GM18873 (cell line): ENCODE results near the gene AIP.
"Not testable (repeated sequence)": the region's sequence is repeated elsewhere in the genome, so short reads cannot be mapped to it uniquely, and the experiment has no call there.

Source experiments
- ATAC-seq: cut with Tn5 transposase; IDR thresholded peaks from one replicate; pipeline ENCODE4 v1.9.1; 2021; ENCODE audit warnings: mild to moderate bottlenecking, moderate library complexity, moderate number of reproducible peaks; ENCODE audit not compliant: unreplicated experiment, low FRiP score

Gene AIP

DNA sequence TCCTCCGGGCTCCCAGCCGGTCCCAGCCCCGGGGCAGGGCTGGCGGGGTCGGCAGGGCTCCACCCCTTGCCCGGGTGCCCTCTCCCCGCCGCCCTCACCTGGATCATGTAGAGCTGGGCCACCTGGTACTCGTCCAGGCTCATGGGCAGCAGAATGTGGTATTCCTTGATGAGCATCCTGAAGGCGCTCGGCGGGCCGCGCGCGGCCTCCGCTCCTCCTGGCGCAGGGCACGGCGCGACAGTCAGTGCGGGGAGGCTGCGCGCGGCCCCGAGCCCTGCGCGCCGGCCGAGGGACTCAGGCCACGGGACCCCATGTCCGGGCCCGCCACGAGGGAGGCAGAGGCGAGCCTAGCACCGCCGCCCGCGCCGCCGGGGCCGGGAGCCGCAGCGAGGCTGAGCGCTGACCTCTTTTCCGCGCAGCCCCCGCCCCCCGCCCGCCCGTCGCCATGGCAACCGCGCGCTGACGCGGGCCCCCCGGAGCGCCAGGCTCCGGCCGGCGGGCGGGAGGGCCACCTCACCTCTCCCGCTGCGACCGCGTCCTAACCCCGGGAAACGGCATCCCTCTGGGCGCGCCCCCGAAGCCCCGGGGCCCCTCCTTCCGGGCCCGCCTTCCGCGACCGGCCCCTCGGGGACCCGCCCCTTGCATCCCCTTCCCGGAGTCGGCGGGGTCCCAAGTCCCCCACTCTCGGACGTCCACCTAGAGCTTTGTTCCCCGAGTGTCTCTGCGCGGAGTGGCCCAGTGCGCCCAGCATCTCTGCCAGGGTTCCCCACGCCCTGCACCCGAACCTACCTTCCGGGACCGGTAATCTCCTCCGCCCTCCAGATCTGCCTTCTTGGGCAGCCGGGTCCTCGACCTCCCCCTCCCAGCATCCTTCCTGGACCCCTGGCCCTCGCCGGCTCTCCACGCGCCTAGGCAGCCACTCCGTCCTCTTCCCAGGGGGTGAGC, 21.5 kb downstream of the AIP start:
- ATAC-seq = no peak

DNA sequence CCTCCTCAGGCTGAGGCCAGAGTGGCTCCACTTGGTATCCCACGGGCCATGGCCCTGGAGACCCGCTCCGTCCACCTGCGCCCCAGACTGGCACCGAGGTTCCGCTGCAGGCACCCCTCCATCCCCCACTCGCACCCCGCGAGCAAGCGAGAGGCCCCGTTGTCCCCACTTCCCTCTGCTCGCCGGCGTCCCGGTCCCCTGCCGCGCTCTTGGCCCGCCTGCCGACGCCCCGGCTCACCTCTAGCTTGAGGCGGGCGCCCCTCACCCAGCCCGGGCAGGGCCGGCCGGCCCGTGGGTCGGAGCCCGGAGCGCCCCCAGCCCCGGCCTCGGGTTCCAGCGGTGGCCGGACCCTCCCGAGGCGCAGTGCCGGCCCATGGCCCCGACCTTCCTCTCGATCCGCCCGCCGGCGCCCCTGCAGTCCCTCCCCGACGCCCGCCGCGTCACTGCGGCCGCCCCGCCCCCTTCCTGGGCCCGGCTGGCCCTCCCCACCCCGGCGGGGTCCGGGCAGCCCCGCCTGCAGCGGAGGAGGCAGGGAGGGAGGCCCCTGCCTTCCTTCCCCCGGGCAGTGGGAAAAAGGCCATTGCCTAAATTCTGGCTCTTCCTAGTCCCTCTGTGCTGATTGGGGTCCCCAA, 22.2 kb downstream of the AIP start, which contains the start of gene PITPNM1:
TSS of gene PITPNM1 (minus strand) at position 414 of the 632 bp plus-strand sequence. CDS start 1,183 bp downstream, outside the sequence.
- no peak for ATAC-seq

DNA sequence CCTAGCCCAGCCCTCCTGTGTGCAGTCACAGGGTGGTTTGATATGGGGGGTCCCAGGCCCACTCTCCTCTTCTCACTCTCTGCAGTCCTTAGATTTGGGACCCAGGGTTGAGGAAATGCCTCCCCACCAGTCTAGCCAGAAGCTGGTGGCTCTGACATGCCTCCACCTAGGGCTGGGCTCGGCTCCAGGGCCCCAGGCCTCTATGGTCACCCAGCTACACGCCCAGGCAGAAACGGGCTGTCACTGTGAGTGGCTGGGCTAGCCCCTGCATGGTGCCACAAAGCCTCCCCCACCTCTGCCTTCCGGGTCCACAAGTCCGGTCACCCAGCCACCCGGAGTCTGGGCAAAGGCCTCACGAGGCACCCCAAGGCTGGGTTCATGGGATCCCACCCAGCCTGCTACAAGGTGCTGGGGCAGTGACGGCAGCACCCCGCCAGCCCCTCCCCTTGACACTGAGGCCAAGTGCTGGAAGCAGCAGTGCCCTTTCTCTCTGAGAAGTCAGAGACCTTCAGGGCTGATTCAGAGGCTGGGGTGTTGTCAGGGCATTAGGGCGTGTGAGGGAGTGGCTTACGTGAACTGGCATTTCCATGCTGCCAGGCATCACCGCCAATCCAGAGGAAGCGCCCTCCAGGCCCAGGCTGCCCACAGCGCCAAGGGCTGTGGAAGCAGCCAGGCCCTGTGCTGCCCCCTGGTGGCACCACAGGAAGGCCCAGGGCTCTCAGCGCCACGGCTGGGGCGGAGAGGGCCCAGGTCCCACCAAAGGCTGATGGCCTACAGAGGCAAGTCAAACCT, 23.0 kb downstream of the AIP start:
- ATAC-seq = no peak

DNA sequence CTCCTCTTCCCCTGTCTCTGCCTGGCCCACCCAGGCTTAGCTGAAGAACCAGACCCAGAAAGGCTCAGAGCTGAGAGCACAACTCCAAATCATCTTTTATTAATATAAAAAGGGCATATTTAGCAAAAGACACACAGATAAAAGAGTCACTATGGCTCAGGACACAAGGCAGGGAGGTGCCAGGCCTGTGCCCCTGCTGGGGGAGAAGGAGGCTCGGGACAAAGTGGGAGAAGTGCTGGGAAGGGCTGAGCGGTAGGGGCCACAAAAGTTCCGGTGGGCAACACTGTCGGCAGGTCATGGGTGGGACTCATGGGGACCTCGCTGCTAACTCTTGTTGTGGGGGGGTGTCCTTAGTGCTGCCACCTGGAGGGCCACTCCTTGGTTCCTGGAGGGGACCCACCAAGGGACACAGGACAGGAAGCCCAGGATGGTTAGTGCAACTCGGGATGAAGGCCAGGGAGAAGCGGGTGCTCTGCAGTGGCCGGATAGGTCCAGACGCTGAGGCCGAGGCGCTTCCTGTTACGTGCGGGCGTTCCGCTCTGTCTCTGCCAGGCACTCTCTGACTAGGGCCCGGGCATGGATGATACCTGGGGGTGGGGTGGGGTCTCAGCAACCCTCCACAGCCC, 23.7 kb downstream of the AIP start:
- no peak for ATAC-seq

DNA sequence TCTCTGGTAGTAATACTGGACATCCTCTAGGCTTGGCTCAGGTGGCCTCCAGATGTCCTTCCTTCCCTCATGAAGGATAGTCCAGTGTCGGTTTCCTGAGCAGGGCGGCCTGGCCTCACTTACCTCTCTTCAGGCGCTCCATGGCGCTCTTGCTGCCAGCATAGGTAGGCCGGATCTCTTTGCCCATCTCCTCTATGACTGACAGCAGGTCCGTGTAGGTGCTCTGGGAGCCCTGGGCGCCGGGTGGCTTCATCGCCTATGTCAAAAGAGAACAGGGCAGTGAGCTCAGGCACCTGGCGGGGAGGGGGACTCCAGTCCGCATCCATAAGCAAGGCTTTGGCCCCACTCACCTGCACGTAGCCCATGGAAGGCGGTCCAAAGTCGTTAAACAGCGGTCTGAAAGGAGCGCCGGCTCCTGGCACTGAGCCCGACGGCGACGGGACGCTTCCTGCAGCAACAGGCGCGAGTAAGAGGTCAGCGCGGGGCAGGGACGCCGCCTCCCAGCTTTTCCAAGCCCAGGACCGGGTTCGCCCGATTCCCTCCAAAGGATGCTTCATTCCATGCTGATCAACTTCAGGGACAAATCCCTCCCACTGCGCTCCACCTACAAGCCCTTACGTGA, 24.5 kb downstream of the AIP start:
- ATAC-seq = no peak

GRCh38 chr11:67507864-67508485, 25.1 kb downstream of the AIP start, which contains the start of gene CDK2AP2:
Gene CDK2AP2, minus strand, starts transcription at chr11:67508162. Its CDS starts 80 bp downstream, at chr11:67508082.
- ATAC-seq = peak; percentile 70

- ATAC-seq = peak; percentile 30
Observed at GRCh38 chr11:67508486-67509121, 25.8 kb downstream of the AIP start.

DNA sequence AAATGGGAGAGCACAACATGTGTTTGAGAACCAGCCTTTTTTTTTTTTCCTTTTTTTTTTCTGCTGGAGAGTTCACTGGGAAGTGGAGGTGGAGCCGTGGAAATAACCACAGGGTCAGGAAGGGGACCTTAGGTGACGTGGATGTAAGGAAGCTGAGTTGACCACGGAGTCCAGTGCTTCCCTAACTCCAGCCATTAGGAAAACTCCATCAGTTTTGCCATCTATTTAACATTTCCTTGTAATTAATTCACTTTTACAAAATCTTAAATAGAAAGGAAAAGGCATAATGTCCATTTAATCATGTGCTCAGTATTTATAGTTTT, 27.2 kb downstream of the AIP start:
- ATAC-seq = no peak

GRCh38 chr11:67511558-67511957, 28.7 kb downstream of the AIP start:
- not testable (repeated sequence) for ATAC-seq

GRCh38 chr11:67514116-67514515, 31.3 kb downstream of the AIP start:
- ATAC-seq = no peak

DNA sequence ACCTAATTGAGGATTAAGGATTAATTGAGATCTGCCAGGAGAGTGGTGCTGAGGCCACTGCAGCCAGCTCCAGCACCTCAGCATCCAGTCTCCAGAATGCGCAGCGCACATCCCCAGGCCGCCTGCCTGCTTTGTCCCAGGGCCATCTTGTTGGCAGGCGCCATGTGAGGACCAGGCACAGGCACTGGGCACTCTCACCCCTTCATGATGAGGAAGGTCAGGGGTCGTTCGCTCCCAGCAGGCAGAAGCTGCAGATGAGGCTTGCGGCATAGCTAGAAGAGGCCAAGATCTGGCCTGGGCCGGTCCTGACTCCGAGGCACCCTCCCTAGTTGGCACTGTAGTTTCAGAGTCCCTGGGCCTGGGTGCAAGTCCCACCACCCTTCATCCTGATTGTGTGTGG, 34.0 kb downstream of the AIP start:
- no peak for ATAC-seq

DNA sequence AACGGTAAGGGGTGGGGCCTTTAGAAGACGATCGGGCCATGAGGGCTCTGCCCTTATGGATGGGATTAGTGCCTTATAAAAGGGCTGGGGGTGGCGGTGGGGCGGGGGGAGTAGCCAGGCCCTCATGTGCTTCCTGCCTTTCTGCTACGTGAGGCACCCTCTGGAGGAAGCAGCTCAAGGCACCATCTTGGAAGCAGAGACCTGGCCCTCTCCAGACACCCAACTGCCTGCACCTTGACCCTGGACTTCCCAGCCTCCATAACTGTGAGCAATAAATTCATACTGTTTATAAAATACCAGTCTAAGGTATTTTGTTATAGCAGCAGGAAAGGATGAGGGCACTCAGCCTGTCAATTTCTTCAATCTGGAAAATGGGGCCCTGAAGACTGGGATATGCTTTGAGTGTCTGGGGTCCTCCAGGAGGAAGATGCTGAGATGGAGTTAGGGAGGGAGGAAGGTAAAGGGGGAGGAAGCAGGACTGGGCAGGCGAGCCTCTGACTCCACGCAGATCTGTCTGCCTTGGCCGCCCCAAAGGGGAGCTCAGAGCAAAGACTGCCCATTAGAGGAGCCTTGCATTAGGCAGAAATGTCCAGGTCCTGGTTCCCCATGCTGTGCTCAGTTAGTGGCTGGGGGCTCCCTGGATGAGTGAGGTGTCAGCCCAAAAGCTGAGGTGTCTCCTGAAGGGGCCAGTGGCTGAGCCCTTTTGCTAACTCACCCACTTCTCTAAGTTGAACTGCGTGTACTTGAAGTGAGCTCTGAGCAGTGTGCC, 35.1 kb downstream of the AIP start:
- no peak for ATAC-seq

GRCh38 chr11:67519726-67520125, 36.9 kb downstream of the AIP start:
- no peak for ATAC-seq

DNA sequence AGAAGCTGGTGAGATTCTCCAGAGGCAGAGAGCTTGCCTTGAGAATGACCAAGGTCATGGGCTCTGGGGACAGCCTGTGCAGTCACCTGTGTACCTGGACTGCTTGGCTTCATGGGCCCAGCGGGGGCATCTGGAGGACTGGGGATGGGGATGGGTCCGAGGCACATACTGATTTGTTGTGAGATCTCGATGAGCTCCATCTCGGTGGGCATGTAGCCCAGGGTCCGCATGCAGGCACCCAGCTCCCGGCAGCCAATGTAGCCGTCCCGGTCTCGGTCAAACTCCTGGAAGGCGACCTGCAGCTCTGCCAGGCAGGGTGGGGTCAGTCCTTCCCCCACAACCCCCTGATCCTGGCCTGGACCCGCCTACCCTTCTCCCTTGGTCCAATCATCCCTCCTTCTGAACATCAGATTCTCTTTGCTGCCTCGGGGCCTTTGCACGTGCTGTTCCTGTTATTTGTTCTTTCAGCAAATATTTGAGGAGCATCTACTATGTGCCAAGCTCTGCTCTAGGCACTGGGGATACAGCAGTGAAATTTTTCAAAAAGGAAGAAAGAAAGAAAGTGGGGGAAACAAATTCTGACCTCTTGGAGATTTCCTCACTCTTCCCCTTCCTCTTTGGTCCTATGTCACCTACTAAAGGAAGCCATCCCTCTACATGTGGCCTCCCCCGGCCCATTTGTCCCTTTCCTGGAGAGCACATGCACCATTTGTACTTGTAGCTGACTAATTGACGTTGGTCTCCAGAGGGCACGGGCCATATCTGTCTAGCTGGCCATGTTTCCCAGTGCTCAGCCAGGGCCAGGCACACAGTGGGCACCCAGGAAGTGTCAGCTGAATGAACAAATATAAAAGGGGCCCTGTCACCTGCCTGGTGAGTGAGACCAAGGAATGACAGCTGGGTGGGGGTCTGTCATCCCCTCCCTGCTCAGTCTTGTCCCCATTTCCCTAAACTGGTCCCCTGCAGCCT, 38.3 kb downstream of the AIP start:
- ATAC-seq = no peak

GRCh38 chr11:67521924-67522323, 39.1 kb downstream of the AIP start:
- ATAC-seq = no peak

DNA sequence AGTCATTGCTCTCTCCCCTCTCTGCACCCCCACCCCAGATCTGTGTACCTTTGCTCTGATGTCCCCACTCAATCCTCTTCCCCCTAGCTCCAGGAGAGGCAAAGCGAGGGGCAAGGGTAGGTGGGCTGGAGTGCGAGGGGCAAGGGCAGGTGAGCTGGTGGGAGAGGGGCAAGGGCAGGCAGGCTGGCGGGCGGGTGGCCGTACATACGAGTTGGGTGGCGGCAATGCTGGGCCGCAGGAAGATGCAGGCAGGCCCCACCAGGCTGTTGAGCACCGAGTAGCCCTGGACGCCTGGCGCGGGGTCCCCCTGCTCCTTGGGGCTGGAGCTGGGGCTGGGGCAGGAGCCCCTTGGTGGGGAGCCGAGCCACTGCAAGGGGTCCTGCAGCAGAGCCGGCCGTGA, 39.5 kb downstream of the AIP start:
- no peak for ATAC-seq

GRCh38 chr11:67522844-67523555, 40.2 kb downstream of the AIP start, which contains the start of gene CABP2:
Gene CABP2, minus strand, starts transcription at chr11:67523446. Its CDS starts 120 bp downstream, at chr11:67523326.
- ATAC-seq = no peak
